Adipocyte (in vitro differentiated cells): Measurements from ENCODE around the gene PLPP7.

Experiments used
- DNase-seq: peaks from one replicate; pipeline ENCODE4 v3.0.0-alpha.2; 2015; ENCODE audit warnings: low read depth
- H3K27me3 ChIP-seq: replicated peaks from 2 replicates; pipeline ENCODE4 v1.7.0; 2013; ENCODE audit warnings: mild to moderate bottlenecking, low read length, moderate library complexity; ENCODE audit not compliant: control insufficient read depth, insufficient read depth
- H3K36me3 ChIP-seq: 2 replicates; pipeline ENCODE4 v1.7.0; 2013; ENCODE audit warnings: low read length, mild to moderate bottlenecking, moderate library complexity; ENCODE audit not compliant: control insufficient read depth, insufficient read depth, severe bottlenecking
- H3K4me1 ChIP-seq: 2 replicates; pipeline ENCODE4 v1.7.0; 2013; ENCODE audit warnings: mild to moderate bottlenecking, low read length, moderate library complexity; ENCODE audit not compliant: control insufficient read depth, insufficient read depth
- H3K4me3 ChIP-seq: 2 replicates; pipeline ENCODE4 v1.7.0; 2013; ENCODE audit warnings: mild to moderate bottlenecking, low read length, moderate library complexity
- H3K9ac ChIP-seq: 2 replicates; pipeline ENCODE4 v1.7.0; 2013; ENCODE audit warnings: mild to moderate bottlenecking, low read length, moderate library complexity
- H3K9me3 ChIP-seq: 2 replicates; pipeline ENCODE4 v1.7.0; 2013; ENCODE audit warnings: mild to moderate bottlenecking, low read length, moderate library complexity; ENCODE audit not compliant: control insufficient read depth

Gene PLPP7

GRCh38 chr9:131288217-131288616 is 1.3 kb upstream of the PLPP7 start:
- Histone ChIP-seq H3K4me3 (no peak overlapping the region), H3K9ac (no peak overlapping the region)
- DNase-seq, result no peak

GRCh38 chr9:131290036-131290766 is 678 bp downstream of the PLPP7 start:
- no peak for DNase-seq
- H3K27me3 ChIP-seq, result no peaks in the 10 kb centered on the region
- peaks cover 17% of the 10 kb centered on the region for H3K4me1 ChIP-seq
- no peaks in the 10 kb centered on the region for H3K9me3 ChIP-seq
- peak overlapping the region; percentile 91 for H3K9ac ChIP-seq
- H3K4me3 ChIP-seq, result peak overlapping the region; percentile 83
- H3K36me3 ChIP-seq, result no peaks in the 10 kb centered on the region

More at GRCh38 chr9:131288217-131288616, 1.3 kb upstream of the PLPP7 start:
- Histone ChIP-seq H3K27me3 (peaks cover 3% of the 10 kb centered on the region), H3K4me1 (peaks cover 17% of the 10 kb centered on the region), H3K36me3 (no peaks in the 10 kb centered on the region), H3K9me3 (no peaks in the 10 kb centered on the region)

- Histone ChIP-seq H3K9ac (peak overlapping the region; percentile 91), H3K4me1 (peaks cover 17% of the 10 kb centered on the region), H3K36me3 (no peaks in the 10 kb centered on the region), H3K27me3 (no peaks in the 10 kb centered on the region), H3K4me3 (peak overlapping the region; percentile 83), H3K9me3 (no peaks in the 10 kb centered on the region)
- no peak for DNase-seq
Measured at GRCh38 chr9:131290767-131291370, 1.3 kb downstream of the PLPP7 start.

- Histone ChIP-seq H3K27me3 (no peaks in the 10 kb centered on the region), H3K4me3 (no peak overlapping the region)
Measured at GRCh38 chr9:131291795-131292315, 2.3 kb downstream of the PLPP7 start.

GRCh38 chr9:131292937-131293336 is 3.4 kb downstream of the PLPP7 start:
- no peaks in the 10 kb centered on the region for H3K36me3 ChIP-seq
- H3K9me3 ChIP-seq, result no peaks in the 10 kb centered on the region
- H3K4me3 ChIP-seq, result no peak overlapping the region
- peaks cover 21% of the 10 kb centered on the region for H3K4me1 ChIP-seq
- H3K27me3 ChIP-seq, result no peaks in the 10 kb centered on the region
- no peak for DNase-seq
- H3K9ac ChIP-seq, result no peak overlapping the region

More at GRCh38 chr9:131291795-131292315, 2.3 kb downstream of the PLPP7 start:
- Histone ChIP-seq H3K36me3 (no peaks in the 10 kb centered on the region), H3K9me3 (no peaks in the 10 kb centered on the region), H3K9ac (no peak overlapping the region), H3K4me1 (peaks cover 17% of the 10 kb centered on the region)
- no peak for DNase-seq

- Histone ChIP-seq H3K9me3 (no peaks in the 10 kb centered on the region), H3K27me3 (no peaks in the 10 kb centered on the region), H3K9ac (no peak overlapping the region)
Measured at GRCh38 chr9:131296460-131296859, 6.9 kb downstream of the PLPP7 start.

GRCh38 chr9:131296906-131297500 is 7.5 kb downstream of the PLPP7 start:
- Histone ChIP-seq H3K9ac (no peak overlapping the region), H3K9me3 (no peaks in the 10 kb centered on the region), H3K27me3 (no peaks in the 10 kb centered on the region), H3K4me3 (no peak overlapping the region), H3K36me3 (no peaks in the 10 kb centered on the region), H3K4me1 (peaks cover 4% of the 10 kb centered on the region)
- no peak for DNase-seq

More at GRCh38 chr9:131296460-131296859, 6.9 kb downstream of the PLPP7 start:
- Histone ChIP-seq H3K4me1 (peaks cover 4% of the 10 kb centered on the region), H3K36me3 (no peaks in the 10 kb centered on the region), H3K4me3 (no peak overlapping the region)
- DNase-seq, result no peak

GRCh38 chr9:131297903-131298302 is 8.4 kb downstream of the PLPP7 start:
- no peak for DNase-seq
- H3K4me3 ChIP-seq, result no peak overlapping the region
- peaks cover 4% of the 10 kb centered on the region for H3K4me1 ChIP-seq
- no peaks in the 10 kb centered on the region for H3K9me3 ChIP-seq
- no peaks in the 10 kb centered on the region for H3K27me3 ChIP-seq
- no peaks in the 10 kb centered on the region for H3K36me3 ChIP-seq
- no peak overlapping the region for H3K9ac ChIP-seq

- no peaks in the 10 kb centered on the region for H3K27me3 ChIP-seq
- no peak overlapping the region for H3K4me3 ChIP-seq
- no peak overlapping the region for H3K9ac ChIP-seq
- no peaks in the 10 kb centered on the region for H3K9me3 ChIP-seq
- H3K36me3 ChIP-seq, result no peaks in the 10 kb centered on the region
- peaks cover 4% of the 10 kb centered on the region for H3K4me1 ChIP-seq
- no peak for DNase-seq
Measured at GRCh38 chr9:131298341-131298740, 8.8 kb downstream of the PLPP7 start.

GRCh38 chr9:131298816-131299215 is 9.3 kb downstream of the PLPP7 start:
- Histone ChIP-seq H3K4me3 (no peak overlapping the region), H3K9ac (no peak overlapping the region), H3K4me1 (peaks cover 4% of the 10 kb centered on the region), H3K36me3 (no peaks in the 10 kb centered on the region), H3K9me3 (no peaks in the 10 kb centered on the region), H3K27me3 (no peaks in the 10 kb centered on the region)
- DNase-seq, result no peak

GRCh38 chr9:131299346-131299960 is 9.9 kb downstream of the PLPP7 start:
- Histone ChIP-seq H3K9me3 (no peaks in the 10 kb centered on the region), H3K27me3 (no peaks in the 10 kb centered on the region), H3K4me1 (peaks cover 4% of the 10 kb centered on the region), H3K36me3 (no peaks in the 10 kb centered on the region), H3K4me3 (no peak overlapping the region), H3K9ac (no peak overlapping the region)
- no peak for DNase-seq
